Measurements from ENCODE around the gene SRM.

DNA sequence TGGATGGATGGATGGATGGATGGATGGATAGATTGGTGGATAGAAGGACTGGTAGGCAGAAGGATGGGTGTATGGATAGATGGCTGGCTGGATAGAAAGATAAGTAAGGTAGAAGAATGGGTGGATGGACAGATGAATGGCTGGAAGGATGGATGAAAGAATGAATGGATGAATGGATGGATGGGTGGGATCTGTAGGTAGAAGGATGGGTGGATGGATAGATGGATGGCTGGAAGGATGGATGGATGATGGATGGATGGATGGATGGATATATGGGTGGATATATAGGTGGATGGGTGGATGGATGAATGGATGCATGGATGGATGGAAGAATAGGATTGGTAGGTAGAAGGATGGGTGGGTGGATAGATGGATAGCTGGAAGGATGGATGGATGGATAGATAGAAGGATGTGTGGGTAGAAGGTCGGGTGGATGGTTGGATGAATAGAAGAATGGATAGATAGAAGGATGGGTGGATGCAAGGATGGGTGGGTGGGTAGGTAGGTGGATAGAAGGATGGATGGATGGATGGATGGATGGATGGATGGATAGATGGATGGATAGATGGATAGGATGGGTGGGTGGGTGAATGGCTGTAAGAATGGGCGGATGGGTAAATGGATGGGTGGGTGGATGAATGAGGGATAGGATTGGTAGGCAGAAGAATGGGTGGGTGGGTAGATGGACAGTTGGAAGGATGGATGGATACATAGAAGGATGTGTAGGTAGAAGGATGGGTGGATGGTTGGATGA, 20.3 kb downstream of the SRM start:
- TF ChIP-seq, protein P1, sequence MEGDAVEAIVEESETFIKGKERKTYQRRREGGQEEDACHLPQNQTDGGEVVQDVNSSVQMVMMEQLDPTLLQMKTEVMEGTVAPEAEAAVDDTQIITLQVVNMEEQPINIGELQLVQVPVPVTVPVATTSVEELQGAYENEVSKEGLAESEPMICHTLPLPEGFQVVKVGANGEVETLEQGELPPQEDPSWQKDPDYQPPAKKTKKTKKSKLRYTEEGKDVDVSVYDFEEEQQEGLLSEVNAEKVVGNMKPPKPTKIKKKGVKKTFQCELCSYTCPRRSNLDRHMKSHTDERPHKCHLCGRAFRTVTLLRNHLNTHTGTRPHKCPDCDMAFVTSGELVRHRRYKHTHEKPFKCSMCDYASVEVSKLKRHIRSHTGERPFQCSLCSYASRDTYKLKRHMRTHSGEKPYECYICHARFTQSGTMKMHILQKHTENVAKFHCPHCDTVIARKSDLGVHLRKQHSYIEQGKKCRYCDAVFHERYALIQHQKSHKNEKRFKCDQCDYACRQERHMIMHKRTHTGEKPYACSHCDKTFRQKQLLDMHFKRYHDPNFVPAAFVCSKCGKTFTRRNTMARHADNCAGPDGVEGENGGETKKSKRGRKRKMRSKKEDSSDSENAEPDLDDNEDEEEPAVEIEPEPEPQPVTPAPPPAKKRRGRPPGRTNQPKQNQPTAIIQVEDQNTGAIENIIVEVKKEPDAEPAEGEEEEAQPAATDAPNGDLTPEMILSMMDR (IDR thresholded peaks at IDR 0.05): no peak
- TF ChIP-seq POLR2A (IDR thresholded peaks at IDR 0.05): no peak
